Measurements from ENCODE around the gene BRINP1. TPM values are rescaled to one million over a fixed set of nuclear protein-coding genes. Genes with fewer than 3 reads are reported as not detected.

BRINP1 gene
- total RNA-seq, 1 experiment from 2014 or later, result 14.0 TPM

GRCh38 chr9:119367683-119368075 lies 1.6 kb downstream of the BRINP1 start:
- no peak overlapping the region for H2BK12ac ChIP-seq (ENCODE audit: insufficient read length, low read depth, low read length)
- H3K79me2 ChIP-seq (ENCODE audit: insufficient read depth, low read length), result peaks cover 4% of the 10 kb centered on the region; the same call in 1 of the 2 replicates
- no peak overlapping the region for H3K27ac ChIP-seq (ENCODE audit: insufficient read length, low read depth, low read length)
- H3K14ac ChIP-seq (ENCODE audit: insufficient read depth, low read length), result no peak overlapping the region
- no peak overlapping the region for H3K23ac ChIP-seq (ENCODE audit: insufficient read length, low read depth, low read length)
- no peak overlapping the region for H4K91ac ChIP-seq (ENCODE audit: insufficient read length, low read depth, low read length)
- peaks cover 12% of the 10 kb centered on the region for H3K4me1 ChIP-seq (ENCODE audit: insufficient read depth, low read length)
- H2BK5ac ChIP-seq (ENCODE audit: insufficient read length, low read length), result no peak overlapping the region
- peaks cover 0 to 8% (median 8%) of the 10 kb centered on the region in 3 experiments; a peak in 5 of 7 replicates for H3K36me3 Mint-ChIP-seq (ENCODE audit: insufficient read depth in 1 of 3, low read depth in 3 of 3)
- H3T11ph ChIP-seq (ENCODE audit: low read length), result no peak overlapping the region
- H3K9me3 Mint-ChIP-seq, result no peaks in the 10 kb centered on the region
- no peak overlapping the region for H2BK120ac ChIP-seq (ENCODE audit: low read depth, low read length, poor library complexity, severe bottlenecking)
- H3K79me1 ChIP-seq (ENCODE audit: insufficient read depth, low read depth, low read length, poor library complexity, severe bottlenecking), result no peaks in the 10 kb centered on the region
- WGBS (ENCODE audit: extremely low coverage, insufficient read length, low lambda C conversion rate), result no CpG with 5 or more reads among the region's 7 CpGs
- peaks cover 37% of the 10 kb centered on the region for H3K27me3 Mint-ChIP-seq (ENCODE audit: low read depth)
- no peak overlapping the region for H3K56ac ChIP-seq (ENCODE audit: insufficient read length, low read depth, low read length)
- H3K4ac ChIP-seq (ENCODE audit: low read depth, low read length), result no peak overlapping the region
- DNase-seq, result no peak
- no peak overlapping the region for H4K5ac ChIP-seq (ENCODE audit: insufficient read length, low read depth, low read length)
- no peak overlapping the region for H2BK20ac ChIP-seq (ENCODE audit: low read depth, low read length, poor library complexity, severe bottlenecking)
- peaks cover 17% of the 10 kb centered on the region for H3K23me2 ChIP-seq (ENCODE audit: insufficient read length, low read depth, low read length, poor library complexity, severe bottlenecking)
- no peak overlapping the region for H3K9ac ChIP-seq (ENCODE audit: extremely low read depth, insufficient read length, low read length)
- no peak overlapping the region for H2AK5ac ChIP-seq (ENCODE audit: insufficient read length, low read length)
- no peak for TF ChIP-seq CTCF (conservative IDR thresholded peaks at IDR 0.05)
- no peaks in the 10 kb centered on the region for H4K20me1 ChIP-seq (ENCODE audit: control insufficient read depth, insufficient read depth, insufficient read length)
- H3K9me3 ChIP-seq (ENCODE audit: control insufficient read depth, low read depth, low read length), result no peaks in the 10 kb centered on the region
- peak overlapping the region; percentile 100 for H3K4me2 ChIP-seq (ENCODE audit: insufficient read depth, insufficient read length, low read length)
- H3K27me3 ChIP-seq (ENCODE audit: insufficient read depth, low read length), result no peaks in the 10 kb centered on the region; the same call in 1 of the 2 replicates
- H3K4me1 Mint-ChIP-seq, result peaks cover 49 to 54% of the 10 kb centered on the region in 2 experiments
- no peak overlapping the region for H3K18ac ChIP-seq (ENCODE audit: insufficient read length, low read depth, low read length)
- no peak overlapping the region for H2AFZ ChIP-seq (ENCODE audit: low read length)
- no peak overlapping the region for H4K8ac ChIP-seq (replicated peaks; ENCODE audit: insufficient read length, low read depth, low read length)
- H3K27ac Mint-ChIP-seq, result no peak overlapping the region
- peak overlapping the region; percentile 91 to 98 for H3K4me3 Mint-ChIP-seq
- no peak overlapping the region for H2BK15ac ChIP-seq (ENCODE audit: low read depth, low read length)

Data from H9 (cell line).